GM12878 (cell line): ENCODE measurements around the gene TMEM37.

Experiments used
- HCFC1 ChIP-seq: fragments of 150-350 bp; IDR thresholded peaks from 2 replicates; pipeline ENCODE4 v1.6.1; 2014; ENCODE audit warnings: low read length
- HDGF ChIP-seq: fragments of 450-650 bp; IDR thresholded peaks from 2 replicates; pipeline ENCODE4 v1.6.1; 2016; ENCODE audit warnings: antibody characterized with exemption
- IKZF1 ChIP-seq: fragments of 450-650 bp; conservative IDR thresholded peaks from 2 replicates; pipeline ENCODE4 v1.6.1; 2017; ENCODE audit warnings: antibody characterized with exemption, mild to moderate bottlenecking
- MYC ChIP-seq: IDR thresholded peaks from 2 replicates; pipeline ENCODE4 v1.6.1; 2011; ENCODE audit warnings: mild to moderate bottlenecking, low read length, moderate library complexity, inconsistent platforms; ENCODE audit not compliant: insufficient read depth, insufficient replicate concordance, insufficient read length, severe bottlenecking
- NR2C2 ChIP-seq: IDR thresholded peaks from 2 replicates; pipeline ENCODE4 v1.6.1; 2011; ENCODE audit warnings: borderline replicate concordance, low read depth; ENCODE audit not compliant: control insufficient read depth, insufficient read length
- POLR2A ChIP-seq: IDR thresholded peaks from 2 replicates; pipeline ENCODE4 v1.6.1; 2011; ENCODE audit warnings: low read depth, mild to moderate bottlenecking, low read length
- POLR2AphosphoS2 ChIP-seq: IDR thresholded peaks from 2 replicates; pipeline ENCODE4 v1.6.1; 2011; ENCODE audit warnings: low read depth, mild to moderate bottlenecking, low read length, improper control_type of control experiment, moderate library complexity
- SRF ChIP-seq, 2 experiments: IDR thresholded peaks; 2 replicates each; pipeline ENCODE4 v1.6.1; 2011; ENCODE audit warnings: low read depth in 2 of 2, low read length in 2 of 2, mild to moderate bottlenecking in 1 of 2, moderate library complexity in 1 of 2
- TAF1 ChIP-seq: IDR thresholded peaks from 2 replicates; pipeline ENCODE4 v1.6.1; 2011; ENCODE audit warnings: mild to moderate bottlenecking, low read depth, low read length, borderline replicate concordance
- ZNF384 ChIP-seq: IDR thresholded peaks from 2 replicates; pipeline ENCODE4 v1.6.1; 2012; ENCODE audit warnings: low read depth, mild to moderate bottlenecking, low read length, improper control_type of control experiment, borderline replicate concordance
- TF ChIP-seq, protein P1 (sequence below): IDR thresholded peaks from 2 replicates; pipeline ENCODE4 v1.6.1; 2011; ENCODE audit warnings: borderline replicate concordance, low read depth, mild to moderate bottlenecking, moderate library complexity, low read length; ENCODE audit not compliant: insufficient read depth, poor library complexity, severe bottlenecking
- TF ChIP-seq, protein P2 (sequence below): IDR thresholded peaks from 2 replicates; pipeline ENCODE4 v1.6.1; 2012; ENCODE audit warnings: low read length, inconsistent platforms
- TF ChIP-seq, protein P3 (sequence below), 3 experiments: IDR thresholded peaks in 2 of 3; conservative IDR thresholded peaks in 1 of 3; 2 replicates each; pipeline ENCODE4 v1.5.1; 2011; ENCODE audit warnings: low read depth in 3 of 3, low read length in 3 of 3, mild to moderate bottlenecking in 3 of 3, control low read depth in 2 of 3, moderate library complexity in 2 of 3, inconsistent platforms in 1 of 3, mixed read lengths in 1 of 3; ENCODE audit not compliant: control insufficient read depth in 2 of 3, insufficient read depth in 1 of 3; ENCODE audit errors: extremely low read depth in 1 of 3

DNA sequence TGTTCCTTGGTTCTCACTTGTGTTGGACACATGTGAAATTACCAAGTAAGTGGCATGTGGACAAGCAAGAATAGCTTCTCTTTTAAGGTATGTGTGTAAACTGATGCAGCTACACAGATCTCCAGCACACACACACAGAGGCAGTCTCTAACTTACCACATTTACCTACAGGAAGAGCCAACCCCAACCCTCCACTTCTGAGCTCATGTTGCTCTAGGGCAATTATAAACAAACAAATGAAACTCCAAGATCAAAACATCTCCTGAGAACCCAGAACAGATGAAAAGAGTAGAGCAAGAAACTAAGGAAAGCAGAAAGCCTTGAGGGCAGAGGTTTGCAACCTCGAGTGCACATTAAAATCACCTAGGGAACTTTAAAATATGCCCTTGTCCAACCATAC, 16.0 kb upstream of the TMEM37 start:
- TF ChIP-seq, protein P1, sequence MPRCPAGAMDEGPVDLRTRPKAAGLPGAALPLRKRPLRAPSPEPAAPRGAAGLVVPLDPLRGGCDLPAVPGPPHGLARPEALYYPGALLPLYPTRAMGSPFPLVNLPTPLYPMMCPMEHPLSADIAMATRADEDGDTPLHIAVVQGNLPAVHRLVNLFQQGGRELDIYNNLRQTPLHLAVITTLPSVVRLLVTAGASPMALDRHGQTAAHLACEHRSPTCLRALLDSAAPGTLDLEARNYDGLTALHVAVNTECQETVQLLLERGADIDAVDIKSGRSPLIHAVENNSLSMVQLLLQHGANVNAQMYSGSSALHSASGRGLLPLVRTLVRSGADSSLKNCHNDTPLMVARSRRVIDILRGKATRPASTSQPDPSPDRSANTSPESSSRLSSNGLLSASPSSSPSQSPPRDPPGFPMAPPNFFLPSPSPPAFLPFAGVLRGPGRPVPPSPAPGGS, result no peak
- TF ChIP-seq POLR2AphosphoS2 (no peak), HDGF (no peak), POLR2A (no peak), MYC (no peak), SRF (IDR thresholded peaks at IDR 0.05; ENCODE audit: low read depth in 2 of 2, low read length in 2 of 2) (no peak), ZNF384 (no peak), HCFC1 (no peak), IKZF1 (no peak), NR2C2 (no peak), TAF1 (no peak)
- TF ChIP-seq, protein P2, sequence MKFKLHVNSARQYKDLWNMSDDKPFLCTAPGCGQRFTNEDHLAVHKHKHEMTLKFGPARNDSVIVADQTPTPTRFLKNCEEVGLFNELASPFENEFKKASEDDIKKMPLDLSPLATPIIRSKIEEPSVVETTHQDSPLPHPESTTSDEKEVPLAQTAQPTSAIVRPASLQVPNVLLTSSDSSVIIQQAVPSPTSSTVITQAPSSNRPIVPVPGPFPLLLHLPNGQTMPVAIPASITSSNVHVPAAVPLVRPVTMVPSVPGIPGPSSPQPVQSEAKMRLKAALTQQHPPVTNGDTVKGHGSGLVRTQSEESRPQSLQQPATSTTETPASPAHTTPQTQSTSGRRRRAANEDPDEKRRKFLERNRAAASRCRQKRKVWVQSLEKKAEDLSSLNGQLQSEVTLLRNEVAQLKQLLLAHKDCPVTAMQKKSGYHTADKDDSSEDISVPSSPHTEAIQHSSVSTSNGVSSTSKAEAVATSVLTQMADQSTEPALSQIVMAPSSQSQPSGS, result no peak
- TF ChIP-seq, protein P3, sequence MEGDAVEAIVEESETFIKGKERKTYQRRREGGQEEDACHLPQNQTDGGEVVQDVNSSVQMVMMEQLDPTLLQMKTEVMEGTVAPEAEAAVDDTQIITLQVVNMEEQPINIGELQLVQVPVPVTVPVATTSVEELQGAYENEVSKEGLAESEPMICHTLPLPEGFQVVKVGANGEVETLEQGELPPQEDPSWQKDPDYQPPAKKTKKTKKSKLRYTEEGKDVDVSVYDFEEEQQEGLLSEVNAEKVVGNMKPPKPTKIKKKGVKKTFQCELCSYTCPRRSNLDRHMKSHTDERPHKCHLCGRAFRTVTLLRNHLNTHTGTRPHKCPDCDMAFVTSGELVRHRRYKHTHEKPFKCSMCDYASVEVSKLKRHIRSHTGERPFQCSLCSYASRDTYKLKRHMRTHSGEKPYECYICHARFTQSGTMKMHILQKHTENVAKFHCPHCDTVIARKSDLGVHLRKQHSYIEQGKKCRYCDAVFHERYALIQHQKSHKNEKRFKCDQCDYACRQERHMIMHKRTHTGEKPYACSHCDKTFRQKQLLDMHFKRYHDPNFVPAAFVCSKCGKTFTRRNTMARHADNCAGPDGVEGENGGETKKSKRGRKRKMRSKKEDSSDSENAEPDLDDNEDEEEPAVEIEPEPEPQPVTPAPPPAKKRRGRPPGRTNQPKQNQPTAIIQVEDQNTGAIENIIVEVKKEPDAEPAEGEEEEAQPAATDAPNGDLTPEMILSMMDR (IDR thresholded peaks at IDR 0.05 in 2 of 3, conservative IDR thresholded peaks at IDR 0.05 in 1 of 3; ENCODE audit: control insufficient read depth in 2 of 3, extremely low read depth in 1 of 3, insufficient read depth in 1 of 3, low read depth in 3 of 3, low read length in 3 of 3), result no peak
